Measurements from ENCODE around the gene WDTC1. TPM values are rescaled to one million over a fixed set of nuclear protein-coding genes. Genes with fewer than 3 reads are reported as not detected.

The WDTC1 gene
- total RNA-seq, 1 experiment from 2014 or later = 26.6 TPM

DNA sequence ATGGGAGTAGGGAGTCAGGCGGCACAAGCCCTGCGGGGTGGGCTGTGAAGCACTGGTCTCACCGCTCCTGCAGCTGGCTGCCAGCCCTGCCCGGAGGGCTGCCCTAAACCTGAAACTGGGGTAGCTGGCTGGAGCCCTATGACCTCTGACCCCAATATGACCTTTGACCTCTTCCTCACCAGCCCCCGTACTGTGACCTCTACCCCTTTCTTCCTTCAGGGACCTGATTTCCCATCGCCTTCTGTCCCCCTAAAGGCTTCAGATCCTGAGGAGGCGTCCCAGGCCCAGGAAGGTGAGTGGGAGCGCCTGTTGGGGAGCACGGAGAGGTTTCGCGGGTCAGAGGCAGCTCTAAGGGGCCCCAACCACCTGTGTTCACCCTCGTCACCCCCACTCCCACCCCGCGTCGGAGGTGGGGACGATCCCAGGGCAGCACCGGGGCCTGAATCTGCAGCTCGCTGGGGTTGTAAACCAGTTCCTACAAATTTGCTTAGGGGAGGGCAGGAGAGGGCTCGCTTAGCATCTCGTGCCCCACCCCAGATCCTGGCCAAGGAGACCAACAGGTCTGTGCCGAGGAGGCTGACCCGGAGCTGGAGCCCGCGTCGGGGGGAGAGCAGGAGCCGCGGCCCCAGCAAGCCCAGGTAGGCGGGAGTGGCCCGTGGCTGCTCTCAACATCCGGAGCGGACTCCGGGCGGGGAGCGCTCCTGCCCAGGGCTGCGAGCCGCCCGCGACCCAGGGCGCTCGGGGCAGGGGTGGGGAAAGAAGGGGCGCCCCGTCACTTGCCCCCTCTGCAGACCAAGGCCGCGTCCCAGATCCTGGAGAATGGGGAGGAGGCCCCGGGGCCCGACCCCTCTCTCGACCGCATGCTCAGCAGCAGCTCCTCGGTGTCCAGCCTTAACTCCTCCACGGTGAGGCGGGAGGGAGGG, 114.7 kb downstream of the WDTC1 start (continued):
- TF ChIP-seq, protein P1, sequence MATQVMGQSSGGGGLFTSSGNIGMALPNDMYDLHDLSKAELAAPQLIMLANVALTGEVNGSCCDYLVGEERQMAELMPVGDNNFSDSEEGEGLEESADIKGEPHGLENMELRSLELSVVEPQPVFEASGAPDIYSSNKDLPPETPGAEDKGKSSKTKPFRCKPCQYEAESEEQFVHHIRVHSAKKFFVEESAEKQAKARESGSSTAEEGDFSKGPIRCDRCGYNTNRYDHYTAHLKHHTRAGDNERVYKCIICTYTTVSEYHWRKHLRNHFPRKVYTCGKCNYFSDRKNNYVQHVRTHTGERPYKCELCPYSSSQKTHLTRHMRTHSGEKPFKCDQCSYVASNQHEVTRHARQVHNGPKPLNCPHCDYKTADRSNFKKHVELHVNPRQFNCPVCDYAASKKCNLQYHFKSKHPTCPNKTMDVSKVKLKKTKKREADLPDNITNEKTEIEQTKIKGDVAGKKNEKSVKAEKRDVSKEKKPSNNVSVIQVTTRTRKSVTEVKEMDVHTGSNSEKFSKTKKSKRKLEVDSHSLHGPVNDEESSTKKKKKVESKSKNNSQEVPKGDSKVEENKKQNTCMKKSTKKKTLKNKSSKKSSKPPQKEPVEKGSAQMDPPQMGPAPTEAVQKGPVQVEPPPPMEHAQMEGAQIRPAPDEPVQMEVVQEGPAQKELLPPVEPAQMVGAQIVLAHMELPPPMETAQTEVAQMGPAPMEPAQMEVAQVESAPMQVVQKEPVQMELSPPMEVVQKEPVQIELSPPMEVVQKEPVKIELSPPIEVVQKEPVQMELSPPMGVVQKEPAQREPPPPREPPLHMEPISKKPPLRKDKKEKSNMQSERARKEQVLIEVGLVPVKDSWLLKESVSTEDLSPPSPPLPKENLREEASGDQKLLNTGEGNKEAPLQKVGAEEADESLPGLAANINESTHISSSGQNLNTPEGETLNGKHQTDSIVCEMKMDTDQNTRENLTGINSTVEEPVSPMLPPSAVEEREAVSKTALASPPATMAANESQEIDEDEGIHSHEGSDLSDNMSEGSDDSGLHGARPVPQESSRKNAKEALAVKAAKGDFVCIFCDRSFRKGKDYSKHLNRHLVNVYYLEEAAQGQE (IDR thresholded peaks at IDR 0.05; ENCODE audit: low read depth) = no peak
- TF ChIP-seq POLR2A (IDR thresholded peaks at IDR 0.05; ENCODE audit: borderline replicate concordance, extremely low read depth, insufficient read depth, insufficient read length) (no peak), JUND (IDR thresholded peaks at IDR 0.05) (no peak), CEBPB (IDR thresholded peaks at IDR 0.05; ENCODE audit: low read depth) (no peak)

DNA sequence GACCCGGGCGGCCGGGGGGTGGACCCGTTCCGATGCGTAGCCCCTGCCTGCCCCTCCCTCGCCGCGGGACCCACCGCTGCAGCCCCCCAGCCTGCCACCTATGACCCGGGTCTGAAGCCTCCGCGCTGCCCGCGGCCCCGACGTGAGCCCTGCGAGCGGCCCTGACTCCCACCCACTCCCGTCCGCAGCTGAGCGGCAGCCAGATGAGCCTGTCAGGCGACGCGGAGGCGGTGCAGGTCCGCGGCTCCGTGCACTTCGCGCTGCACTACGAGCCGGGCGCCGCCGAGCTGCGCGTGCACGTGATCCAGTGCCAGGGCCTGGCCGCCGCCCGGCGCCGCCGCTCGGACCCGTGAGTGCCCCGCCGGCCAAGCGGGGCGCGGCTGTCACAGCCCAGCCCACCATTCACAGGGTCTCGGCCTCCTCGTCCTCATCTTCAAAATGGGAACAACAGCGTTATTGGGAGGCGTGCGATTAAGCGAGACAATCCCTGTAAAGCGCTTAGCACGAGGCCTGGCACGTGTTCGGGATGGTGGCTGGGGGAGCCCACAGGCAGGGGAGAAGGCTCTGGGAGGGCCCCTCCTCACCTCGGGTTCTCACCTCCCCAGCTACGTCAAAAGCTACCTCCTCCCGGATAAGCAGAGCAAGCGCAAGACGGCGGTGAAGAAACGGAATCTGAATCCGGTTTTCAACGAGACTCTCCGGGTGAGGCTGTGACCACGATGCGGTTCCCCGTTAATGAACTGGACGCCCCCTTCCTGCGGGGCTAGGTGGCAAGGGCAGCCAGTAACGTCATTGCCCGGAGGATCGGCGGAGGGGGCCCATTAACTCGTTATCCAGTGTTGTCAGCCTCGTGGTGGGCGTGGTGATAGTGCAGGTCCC, 115.6 kb downstream of the WDTC1 start:
- intact Hi-C loops (cut with micrococcal nuclease) = loop anchor here (1.0 kb wide), 1 partner anchor 9 kb away; no protein-coding TSS in a partner anchor
- Histone ChIP-seq H3K27ac (ENCODE audit: low read depth, low read length) (peak overlapping the region; percentile 77; the same call in 1 of the 2 replicates), H3K27me3 (ENCODE audit: insufficient read depth, low read length) (no peaks in the 10 kb centered on the region), H3K36me3 (ENCODE audit: control insufficient read depth in 1 of 2, insufficient read depth in 2 of 2, low read length in 2 of 2) (no peaks in the 10 kb centered on the region), H3K9ac (ENCODE audit: low read length) (no peak overlapping the region), H3K79me2 (ENCODE audit: insufficient read depth, low read length) (no peaks in the 10 kb centered on the region), H3K4me1 (ENCODE audit: control insufficient read depth in 1 of 2, insufficient read depth in 2 of 2, low read length in 2 of 2) (peaks cover 26 to 39% of the 10 kb centered on the region in 2 experiments), H2AFZ (ENCODE audit: low read depth, low read length, poor library complexity, severe bottlenecking) (no peak overlapping the region), H3K9me2 (ENCODE audit: insufficient read depth) (no peaks in the 10 kb centered on the region), H3K9me3 (ENCODE audit: control insufficient read depth in 1 of 2, insufficient read depth in 1 of 2, low read depth in 1 of 2, low read length in 2 of 2) (no peaks in the 10 kb centered on the region), H4K20me1 (ENCODE audit: insufficient read depth) (no peaks in the 10 kb centered on the region), H3K4me2 (ENCODE audit: low read length) (peak overlapping the region; percentile 96; the same call in 1 of the 2 replicates), H3K4me3 (replicated peaks in 1 of 2; ENCODE audit: low read depth in 1 of 2, low read length in 2 of 2) (no peak overlapping the region)
- POLR2A ChIA-PET = interaction anchor here (1.0 to 1.2 kb wide), 2 partner anchors 8 to 16 kb away, joined by 3 to 11 read pairs; partner anchors contain the start of genes MAP3K6 and SYTL1
- RAD21 ChIA-PET (ENCODE audit: low non-redundant PET in 1 of 2, low total read pairs in 2 of 2, uncharacterized antibody in 2 of 2, unreplicated experiment in 2 of 2) = no interaction called here
- CTCF ChIA-PET = interaction anchor here (1.1 to 1.5 kb wide), 3 partner anchors 8 to 16 kb away, joined by 3 to 7 read pairs (median 4); partner anchors contain the start of gene MAP3K6
- no TSS peak for BruUV-seq (replicated peaks)
- DNase-seq (ENCODE audit: low read depth, low spot score) (no peak), ATAC-seq (no peak)
- TF ChIP-seq ZFX (IDR thresholded peaks at IDR 0.05) (no peak; the same call in 1 of the 2 replicates), ELF1 (IDR thresholded peaks at IDR 0.05; ENCODE audit: borderline replicate concordance, low read depth) (no peak), SIN3A (IDR thresholded peaks at IDR 0.05; ENCODE audit: low read depth) (no peak), SP1 (IDR thresholded peaks at IDR 0.05; ENCODE audit: low read depth) (no peak), EZH2 (IDR thresholded peaks at IDR 0.05) (no peak), TCF7L2 (IDR thresholded peaks at IDR 0.05; ENCODE audit: borderline replicate concordance, extremely low read depth, insufficient read depth, insufficient read length) (no peak), JUND (IDR thresholded peaks at IDR 0.05) (no peak), EGR1 (IDR thresholded peaks at IDR 0.05; ENCODE audit: low read depth) (no peak)
- TF ChIP-seq, protein P2, sequence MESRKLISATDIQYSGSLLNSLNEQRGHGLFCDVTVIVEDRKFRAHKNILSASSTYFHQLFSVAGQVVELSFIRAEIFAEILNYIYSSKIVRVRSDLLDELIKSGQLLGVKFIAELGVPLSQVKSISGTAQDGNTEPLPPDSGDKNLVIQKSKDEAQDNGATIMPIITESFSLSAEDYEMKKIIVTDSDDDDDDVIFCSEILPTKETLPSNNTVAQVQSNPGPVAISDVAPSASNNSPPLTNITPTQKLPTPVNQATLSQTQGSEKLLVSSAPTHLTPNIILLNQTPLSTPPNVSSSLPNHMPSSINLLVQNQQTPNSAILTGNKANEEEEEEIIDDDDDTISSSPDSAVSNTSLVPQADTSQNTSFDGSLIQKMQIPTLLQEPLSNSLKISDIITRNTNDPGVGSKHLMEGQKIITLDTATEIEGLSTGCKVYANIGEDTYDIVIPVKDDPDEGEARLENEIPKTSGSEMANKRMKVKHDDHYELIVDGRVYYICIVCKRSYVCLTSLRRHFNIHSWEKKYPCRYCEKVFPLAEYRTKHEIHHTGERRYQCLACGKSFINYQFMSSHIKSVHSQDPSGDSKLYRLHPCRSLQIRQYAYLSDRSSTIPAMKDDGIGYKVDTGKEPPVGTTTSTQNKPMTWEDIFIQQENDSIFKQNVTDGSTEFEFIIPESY (IDR thresholded peaks at IDR 0.05; ENCODE audit: extremely low read depth, insufficient replicate concordance, low read length) = no peak

Data from HCT116 (cell line).